Measurements from ENCODE around the gene PSTK. TPM values are rescaled to one million over a fixed set of nuclear protein-coding genes. Genes with fewer than 3 reads are reported as not detected.

The PSTK gene
- total and polyA plus RNA-seq, 2 of the 13 experiments (the other 11 are each of a cell fraction or from before 2014, with no cell fraction given) = 8.2 to 9.3 TPM

GRCh38 chr10:123021517-123021916, 41.3 kb downstream of the PSTK start (continued):
- TF ChIP-seq FOXP4 (CRISPR knock-in tag; IDR thresholded peaks at IDR 0.05) = 0 out of 2 replicates have a peak, but pooled peaks have one; percentile 36
- no peak for TF ChIP-seq ZNF44 (CRISPR knock-in tag; IDR thresholded peaks at IDR 0.05)
- TF ChIP-seq ZNF224 (CRISPR knock-in tag; IDR thresholded peaks at IDR 0.05) = no peak
- peak; percentile 22; the same call in 1 of the 2 replicates for TF ChIP-seq SAP130 (CRISPR knock-in tag; IDR thresholded peaks at IDR 0.05; ENCODE audit: low read depth)
- TF ChIP-seq ELK4 (CRISPR knock-in tag; IDR thresholded peaks at IDR 0.05; ENCODE audit: borderline replicate concordance) = no peak
- TF ChIP-seq ZNF292 (CRISPR knock-in tag; IDR thresholded peaks at IDR 0.05; ENCODE audit: borderline replicate concordance, low read depth) = no peak
- peak; percentile 28; the same call in 1 of the 2 replicates for TF ChIP-seq SMC3 (IDR thresholded peaks at IDR 0.05; ENCODE audit: low read length)
- peak; percentile 66; the same call in 1 of the 2 replicates for TF ChIP-seq ZNF652 (CRISPR knock-in tag; IDR thresholded peaks at IDR 0.05; ENCODE audit: borderline replicate concordance, low read depth)
- no peak for TF ChIP-seq SRSF9 (IDR thresholded peaks at IDR 0.05; ENCODE audit: borderline replicate concordance, insufficient read depth, low read depth, low read length, poor library complexity, severe bottlenecking)

GRCh38 chr10:123024540-123024939, 44.3 kb downstream of the PSTK start:
- no TSS peak for BruUV-seq (replicated peaks)
- POLR2A ChIA-PET = interaction anchor here (1.5 kb wide), 1 partner anchor 15 kb away, joined by 5 read pairs; the partner anchor contains the start of gene ACADSB
- Histone ChIP-seq H3K79me2 (ENCODE audit: insufficient read depth, low read length) (peaks cover 55% of the 10 kb centered on the region), H3K9ac (ENCODE audit: insufficient read depth, low read depth, low read length) (no peak overlapping the region), H3K27me3 (ENCODE audit: control insufficient read depth in 1 of 2, insufficient read depth in 2 of 2, low read length in 2 of 2) (no peaks in the 10 kb centered on the region), H3K4me3 (replicated peaks in 1 of 3; ENCODE audit: insufficient read depth in 1 of 3, low read depth in 2 of 3, low read length in 3 of 3) (no peak overlapping the region), H3K4me2 (ENCODE audit: low read depth, low read length) (no peak overlapping the region), H3K27ac (ENCODE audit: extremely low read length, insufficient read depth, low read length) (peak overlapping the region; percentile 17), H3K4me1 (ENCODE audit: insufficient read depth, low read length) (peaks cover 80% of the 10 kb centered on the region), H2AFZ (ENCODE audit: low read length) (no peak overlapping the region), H4K20me1 (ENCODE audit: insufficient read depth, low read length) (no peaks in the 10 kb centered on the region), H3K9me3 (ENCODE audit: low read length) (no peaks in the 10 kb centered on the region), H3K36me3 (replicated peaks in 1 of 2; ENCODE audit: control insufficient read depth in 1 of 2, insufficient read depth in 2 of 2, low read length in 2 of 2) (peaks cover 5% of the 10 kb centered on the region in 2 experiments; a peak in 3 of 5 replicates)
- intact Hi-C loops (cut with micrococcal nuclease; ENCODE audit: unreplicated experiment) = no loop called here
- no peak for FAIRE-seq
- ATAC-seq = no peak
- in situ Hi-C loops (cut with HindIII; ENCODE audit: extremely low pct_ligation_motif_present, low pct_unique_long_range_greater_than_20kb) = no loop called here
- DNase-seq (ENCODE audit: low spot score) = no peak
- TF ChIP-seq DMAP1 (CRISPR knock-in tag; IDR thresholded peaks at IDR 0.05) = no peak
- 0 out of 2 replicates have a peak, but pooled peaks have one; percentile 14 for TF ChIP-seq KAT8 (CRISPR knock-in tag; IDR thresholded peaks at IDR 0.05)
- no peak for TF ChIP-seq ZBTB25 (CRISPR knock-in tag; IDR thresholded peaks at IDR 0.05)
- no peak for TF ChIP-seq SKIL (CRISPR knock-in tag; IDR thresholded peaks at IDR 0.05; ENCODE audit: borderline replicate concordance)
- CTCF ChIA-PET (ENCODE audit: low intra/inter-chr PET ratio, low total read pairs) = no interaction called here
- WGBS (ENCODE audit: low lambda C conversion rate) = 95% methylated on average over 2 of the region's 2 CpGs
